Astrocyte (in vitro differentiated cells and primary cell): Measurements from ENCODE around the gene TCF7L2.

ENCODE experiments used
- CTCF ChIP-seq: IDR thresholded peaks from 2 replicates; pipeline ENCODE4 v1.5.1; 2011; ENCODE audit warnings: low read depth, mild to moderate bottlenecking, inconsistent platforms, low read length, moderate library complexity; ENCODE audit not compliant: insufficient read depth
- EZH2 ChIP-seq: IDR thresholded peaks from 2 replicates; pipeline ENCODE4 v1.6.1; 2012; ENCODE audit warnings: mild to moderate bottlenecking, low read length, inconsistent platforms; ENCODE audit not compliant: insufficient read depth

GRCh38 chr10:112949875-112950507 lies at the start of gene TCF7L2:
- TF ChIP-seq CTCF (no peak), EZH2 (no peak)
